HG03521 (cell line): ENCODE measurements around the gene PLCH2.

Experiments
- ATAC-seq: cut with Tn5 transposase; IDR thresholded peaks from one replicate; pipeline ENCODE4 v1.9.1; 2021; ENCODE audit warnings: mild to moderate bottlenecking, moderate library complexity; ENCODE audit not compliant: unreplicated experiment

The PLCH2 gene, protein sequence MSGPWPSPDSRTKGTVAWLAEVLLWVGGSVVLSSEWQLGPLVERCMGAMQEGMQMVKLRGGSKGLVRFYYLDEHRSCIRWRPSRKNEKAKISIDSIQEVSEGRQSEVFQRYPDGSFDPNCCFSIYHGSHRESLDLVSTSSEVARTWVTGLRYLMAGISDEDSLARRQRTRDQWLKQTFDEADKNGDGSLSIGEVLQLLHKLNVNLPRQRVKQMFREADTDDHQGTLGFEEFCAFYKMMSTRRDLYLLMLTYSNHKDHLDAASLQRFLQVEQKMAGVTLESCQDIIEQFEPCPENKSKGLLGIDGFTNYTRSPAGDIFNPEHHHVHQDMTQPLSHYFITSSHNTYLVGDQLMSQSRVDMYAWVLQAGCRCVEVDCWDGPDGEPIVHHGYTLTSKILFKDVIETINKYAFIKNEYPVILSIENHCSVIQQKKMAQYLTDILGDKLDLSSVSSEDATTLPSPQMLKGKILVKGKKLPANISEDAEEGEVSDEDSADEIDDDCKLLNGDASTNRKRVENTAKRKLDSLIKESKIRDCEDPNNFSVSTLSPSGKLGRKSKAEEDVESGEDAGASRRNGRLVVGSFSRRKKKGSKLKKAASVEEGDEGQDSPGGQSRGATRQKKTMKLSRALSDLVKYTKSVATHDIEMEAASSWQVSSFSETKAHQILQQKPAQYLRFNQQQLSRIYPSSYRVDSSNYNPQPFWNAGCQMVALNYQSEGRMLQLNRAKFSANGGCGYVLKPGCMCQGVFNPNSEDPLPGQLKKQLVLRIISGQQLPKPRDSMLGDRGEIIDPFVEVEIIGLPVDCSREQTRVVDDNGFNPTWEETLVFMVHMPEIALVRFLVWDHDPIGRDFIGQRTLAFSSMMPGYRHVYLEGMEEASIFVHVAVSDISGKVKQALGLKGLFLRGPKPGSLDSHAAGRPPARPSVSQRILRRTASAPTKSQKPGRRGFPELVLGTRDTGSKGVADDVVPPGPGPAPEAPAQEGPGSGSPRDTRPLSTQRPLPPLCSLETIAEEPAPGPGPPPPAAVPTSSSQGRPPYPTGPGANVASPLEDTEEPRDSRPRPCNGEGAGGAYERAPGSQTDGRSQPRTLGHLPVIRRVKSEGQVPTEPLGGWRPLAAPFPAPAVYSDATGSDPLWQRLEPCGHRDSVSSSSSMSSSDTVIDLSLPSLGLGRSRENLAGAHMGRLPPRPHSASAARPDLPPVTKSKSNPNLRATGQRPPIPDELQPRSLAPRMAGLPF (N-terminal part only)

GRCh38 chr1:2476061-2476999 is at the start of gene PLCH2:
Gene PLCH2 (plus strand): TSS chr1:2476289. CDS start chr1:2476589, 300 bp downstream.
- no peak for ATAC-seq

GRCh38 chr1:2426540-2426939 is 49.5 kb upstream of the PLCH2 start:
- ATAC-seq, result no peak

DNA sequence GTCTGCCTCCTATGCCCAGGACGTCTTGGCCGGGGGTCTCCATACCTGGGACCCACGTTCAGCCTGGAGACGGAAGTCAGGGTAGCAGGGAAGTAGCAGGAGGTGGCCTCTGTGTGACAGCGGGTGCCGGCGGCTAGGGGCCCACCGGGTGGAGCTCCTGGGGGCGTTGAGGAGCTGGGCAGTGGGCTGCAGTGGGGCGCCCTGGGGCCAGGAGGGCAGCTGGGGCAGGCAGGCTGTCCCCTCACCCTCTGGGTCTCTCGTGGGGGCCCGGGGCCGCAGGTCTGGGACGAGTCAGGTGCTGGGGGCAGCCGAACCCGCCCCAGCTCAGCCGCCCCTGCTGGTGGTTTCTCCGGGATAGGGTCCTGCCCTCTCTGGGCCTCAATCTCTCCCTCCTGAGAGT is 49.0 kb upstream of the PLCH2 start:
- no peak for ATAC-seq

GRCh38 chr1:2427976-2428375 is 48.1 kb upstream of the PLCH2 start:
- ATAC-seq, result no peak

DNA sequence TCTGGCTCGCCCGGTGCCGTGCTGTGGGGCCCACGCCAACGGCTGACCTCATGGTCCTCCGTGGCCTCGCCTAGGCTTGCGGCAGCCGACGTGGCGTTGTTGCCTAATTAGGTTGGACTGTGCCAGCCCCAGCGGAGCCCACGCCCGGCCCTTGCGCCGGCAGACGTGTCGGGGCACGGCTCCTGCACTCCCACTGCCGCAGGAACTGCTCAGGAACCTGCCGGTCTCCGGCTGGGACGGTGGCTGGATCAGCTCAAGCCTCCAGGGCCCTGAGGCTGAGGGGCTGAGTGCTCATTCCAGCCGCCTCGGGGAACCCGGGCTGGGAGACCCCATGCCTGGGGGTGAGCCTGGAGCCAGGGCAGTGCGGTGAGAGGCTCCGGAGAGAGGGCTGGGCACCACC is 47.6 kb upstream of the PLCH2 start:
- no peak for ATAC-seq

DNA sequence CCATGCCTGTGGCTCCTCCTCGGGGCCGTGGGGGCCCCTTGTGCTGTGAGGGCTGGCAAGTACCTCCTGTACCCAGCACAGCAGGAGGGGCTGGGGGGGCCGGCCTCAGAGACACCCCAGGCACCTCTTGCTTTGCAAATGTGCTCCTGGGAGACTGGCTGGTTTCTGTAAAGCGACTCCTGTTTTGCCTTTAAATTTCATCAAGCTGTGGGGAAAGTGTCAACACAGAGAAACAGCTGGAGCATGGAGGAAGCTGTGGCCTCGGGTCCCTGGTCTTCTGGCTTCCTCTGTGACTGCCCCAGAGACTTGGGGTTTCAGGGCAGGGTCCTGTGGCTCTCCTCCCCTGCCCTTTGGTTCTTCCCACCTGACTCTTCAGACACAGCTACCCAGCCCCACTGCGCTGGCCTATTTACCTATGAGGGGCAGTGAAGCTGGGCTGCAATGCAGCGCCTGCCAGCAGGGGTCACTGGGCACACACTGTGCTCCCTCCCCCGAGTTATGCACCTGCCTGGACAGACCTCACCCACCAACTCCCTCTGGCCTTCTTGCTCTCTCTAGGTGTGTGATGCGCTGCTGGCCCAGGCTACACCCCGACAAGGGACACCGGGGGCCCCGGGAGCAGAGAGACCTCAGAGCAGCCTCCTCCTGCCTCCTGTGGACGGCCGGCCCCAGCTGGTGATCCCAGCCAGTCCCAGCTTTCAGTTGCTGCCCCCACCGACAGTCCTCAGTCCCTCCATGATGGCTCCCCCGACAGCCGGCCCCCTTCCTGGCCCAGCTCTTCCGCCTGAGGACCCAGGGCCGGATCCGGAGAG is 46.1 kb upstream of the PLCH2 start:
- ATAC-seq, result no peak

DNA sequence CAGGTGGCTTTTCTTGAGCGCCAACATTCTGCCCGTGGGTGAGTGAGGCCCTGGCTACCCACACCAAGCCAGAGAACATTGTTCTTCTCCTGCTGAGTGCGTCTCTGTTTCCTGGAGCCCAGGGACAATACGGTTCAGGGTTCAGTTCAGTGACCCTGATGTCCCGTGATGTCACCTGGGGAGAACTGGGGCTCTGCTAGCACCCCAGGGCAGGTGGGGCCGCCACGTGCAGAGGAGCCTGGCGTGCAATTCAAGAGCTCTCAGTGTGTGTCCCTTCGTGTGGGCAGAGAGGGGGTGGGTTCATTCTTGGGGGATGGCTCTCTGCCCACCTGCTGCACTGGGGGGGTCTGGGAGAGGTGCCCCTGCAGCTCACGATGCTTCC is 45.5 kb upstream of the PLCH2 start:
- ATAC-seq, result no peak

DNA sequence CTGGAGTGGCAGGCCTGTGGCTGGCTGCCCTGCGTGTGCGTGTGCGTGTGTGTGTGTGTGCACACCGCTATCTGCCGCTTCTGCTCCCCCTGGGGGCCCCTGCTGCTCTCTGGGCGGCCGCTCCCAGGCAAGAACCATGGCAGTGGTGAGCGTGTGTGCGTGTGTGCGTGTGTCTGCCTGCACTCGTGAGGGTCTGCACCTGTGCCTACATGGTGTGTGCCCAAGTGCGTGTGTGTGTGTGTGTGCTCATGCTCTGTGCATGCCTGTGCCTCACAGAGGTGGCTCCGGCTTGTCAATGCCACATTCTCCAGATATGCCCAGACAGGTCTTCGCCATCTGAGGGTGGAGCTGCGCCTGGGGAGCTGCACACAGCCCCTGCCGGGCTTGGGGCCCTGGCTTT is 45.0 kb upstream of the PLCH2 start:
- no peak for ATAC-seq

- ATAC-seq, result no peak
Observed at GRCh38 chr1:2431518-2431917, 44.6 kb upstream of the PLCH2 start.

GRCh38 chr1:2432441-2432844 is 43.6 kb upstream of the PLCH2 start:
- no peak for ATAC-seq

DNA sequence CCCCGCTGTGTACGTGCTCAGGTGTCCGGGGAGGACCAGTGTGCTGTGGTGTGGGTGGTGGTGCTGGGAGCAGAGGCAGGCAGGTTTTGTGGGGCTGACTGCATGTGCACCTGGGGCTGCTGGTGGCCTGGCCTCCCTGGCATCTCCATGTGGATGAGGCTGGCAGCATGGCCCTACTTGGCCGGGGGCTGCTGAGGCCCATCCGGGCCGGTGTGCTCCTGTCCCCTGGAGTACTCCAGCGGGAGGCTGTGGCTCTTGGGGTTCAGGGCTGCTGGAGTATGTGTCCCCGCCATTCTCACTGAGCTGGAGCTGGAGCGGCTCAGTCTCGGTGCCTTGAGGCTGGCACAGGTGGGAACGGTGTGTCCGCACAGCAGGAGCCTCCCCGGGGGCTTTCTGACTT is 42.9 kb upstream of the PLCH2 start:
- ATAC-seq, result no peak

GRCh38 chr1:2433936-2434655 is 42.0 kb upstream of the PLCH2 start:
- ATAC-seq, result no peak

DNA sequence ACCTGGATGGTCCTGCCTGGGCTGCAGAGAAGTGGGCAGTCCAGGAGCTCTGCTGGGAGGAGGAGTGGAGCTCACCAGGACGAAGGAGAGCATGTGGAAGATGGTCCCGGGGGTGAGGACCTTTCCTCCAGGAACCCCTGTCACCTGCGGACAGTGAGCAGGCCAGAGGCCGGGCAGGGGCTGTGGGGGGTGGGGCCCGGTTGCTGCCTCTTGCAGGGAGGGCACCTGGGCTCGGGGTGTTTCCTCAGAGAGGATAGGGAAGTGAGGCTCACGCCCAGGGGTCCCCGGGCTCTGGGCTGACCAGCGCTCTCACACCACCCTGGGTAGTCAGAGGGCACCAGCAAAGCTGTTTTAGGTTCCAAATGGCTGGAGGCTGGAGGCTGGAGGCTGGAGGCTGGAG is 41.0 kb upstream of the PLCH2 start:
- ATAC-seq, result no peak

DNA sequence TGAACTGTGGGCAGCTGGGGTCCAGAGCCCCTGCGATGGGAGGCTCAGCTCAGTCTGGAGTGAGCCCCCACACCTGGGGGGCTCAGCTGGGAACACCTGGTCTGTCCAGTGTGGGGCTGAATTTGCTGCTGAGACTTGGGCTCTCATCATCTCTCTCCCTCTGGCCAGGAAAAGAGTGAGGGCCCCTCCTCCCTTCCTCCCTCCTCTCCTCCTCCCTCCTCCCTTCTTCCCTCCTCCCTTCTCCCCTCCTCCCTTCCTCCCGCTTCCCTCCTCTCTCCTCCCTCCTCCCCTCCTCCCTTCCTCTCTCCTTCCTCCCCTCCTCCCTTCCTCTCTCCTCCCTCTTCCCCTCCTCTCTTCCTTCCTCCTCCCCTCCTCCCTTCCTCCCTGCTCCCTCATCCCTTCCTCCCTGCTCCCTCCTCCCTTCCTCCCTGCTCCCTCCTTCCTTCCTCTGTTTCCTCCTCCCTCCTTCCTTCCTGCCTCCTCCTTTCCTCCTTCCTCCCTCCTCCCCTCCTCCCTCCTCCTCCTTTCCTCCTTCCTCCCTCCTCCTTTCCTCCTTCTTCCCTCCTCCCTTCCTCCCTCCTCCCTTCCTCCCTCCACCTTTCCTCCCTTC is 40.2 kb upstream of the PLCH2 start:
- no peak for ATAC-seq

DNA sequence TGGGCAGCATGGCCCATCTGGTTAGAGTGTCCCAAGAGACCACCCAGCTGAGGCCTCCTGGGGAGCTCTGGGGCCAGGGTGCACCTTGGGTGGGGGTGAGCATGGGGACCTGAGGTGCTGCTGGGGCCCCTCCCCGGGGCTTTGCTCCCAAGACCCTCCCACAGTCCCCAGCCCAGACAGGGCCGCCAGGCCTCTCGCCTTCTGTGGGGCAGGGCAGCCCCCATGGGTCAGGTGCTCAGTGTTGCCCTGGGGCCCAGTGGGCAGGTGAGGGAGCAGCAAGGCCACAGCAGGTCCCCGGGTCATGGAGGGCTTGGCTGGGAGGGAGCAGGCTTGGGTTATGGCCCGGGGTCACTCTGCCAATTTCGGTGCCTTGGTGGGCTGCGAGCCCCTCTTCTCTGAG is 39.2 kb upstream of the PLCH2 start:
- no peak for ATAC-seq

DNA sequence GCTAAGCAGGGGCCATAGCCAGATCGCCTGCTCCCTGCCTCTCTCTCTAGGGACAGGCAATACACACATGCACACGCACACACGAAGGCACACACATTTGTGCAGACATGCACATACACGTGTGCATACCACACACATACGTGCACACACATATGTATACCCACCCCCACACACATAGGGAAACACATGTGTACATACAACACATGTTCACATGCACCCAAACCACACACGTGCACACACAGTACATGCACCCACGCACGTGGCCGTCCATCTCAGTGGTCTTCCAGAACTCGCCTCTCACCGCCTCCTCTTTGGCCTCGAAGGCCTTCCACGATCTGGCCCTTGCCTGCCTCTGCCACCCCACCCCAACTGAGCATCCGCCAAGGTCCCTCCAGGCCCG is 38.5 kb upstream of the PLCH2 start:
- ATAC-seq, result no peak

- ATAC-seq, result no peak
Observed at GRCh38 chr1:2438038-2438437, 38.1 kb upstream of the PLCH2 start.

DNA sequence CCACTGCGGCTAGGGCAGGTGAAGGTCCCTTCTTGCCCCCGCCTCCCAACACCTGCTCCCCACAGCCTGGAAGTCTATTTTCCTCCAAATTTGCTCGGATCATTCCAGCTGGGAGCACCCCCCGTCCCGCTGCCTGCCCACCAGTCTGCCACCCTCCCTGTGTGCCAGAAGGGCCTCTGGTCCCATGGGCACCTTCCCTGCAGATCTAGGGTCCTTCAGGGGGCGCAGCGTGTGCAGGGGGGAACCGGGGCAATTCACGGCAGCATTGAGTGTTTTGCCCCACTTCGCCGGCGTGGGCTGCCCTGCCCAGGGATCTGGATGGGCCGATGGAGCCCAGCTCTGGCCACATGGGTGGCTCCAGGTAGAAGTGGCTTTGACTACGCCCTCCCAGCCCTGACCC is 37.4 kb upstream of the PLCH2 start:
- no peak for ATAC-seq
